ENCODE data around the gene ZNF280B. TPM values are rescaled to one million over a fixed set of nuclear protein-coding genes. Genes with fewer than 3 reads are reported as not detected.
"Not testable (repeated sequence)": the region's sequence is repeated elsewhere in the genome, so short reads cannot be mapped to it uniquely, and the experiment has no call there.

ZNF280B gene
- total RNA-seq, 1 experiment from 2014 or later: 0.10 TPM

DNA sequence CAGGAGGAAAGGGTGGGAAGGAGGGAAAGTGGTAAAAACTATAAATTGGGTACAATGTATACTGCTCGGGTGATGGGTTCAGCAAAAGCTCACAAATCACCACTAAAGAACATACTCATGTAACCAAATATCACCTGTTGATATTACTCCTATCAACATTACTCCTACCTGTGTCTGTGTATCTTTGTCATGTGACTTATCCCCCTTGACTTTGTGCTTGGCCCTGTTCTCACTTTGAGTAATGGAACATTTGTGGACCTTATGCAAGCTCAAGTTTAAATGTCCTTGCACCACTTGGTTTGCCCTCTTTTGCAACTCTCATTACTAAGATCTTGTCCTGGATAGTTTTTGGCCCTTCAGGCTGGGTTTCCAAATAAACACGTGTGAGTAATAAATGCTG lies 39.0 kb downstream of the ZNF280B start:
- CTCF ChIA-PET: no interaction called here
- no peak for ATAC-seq

DNA sequence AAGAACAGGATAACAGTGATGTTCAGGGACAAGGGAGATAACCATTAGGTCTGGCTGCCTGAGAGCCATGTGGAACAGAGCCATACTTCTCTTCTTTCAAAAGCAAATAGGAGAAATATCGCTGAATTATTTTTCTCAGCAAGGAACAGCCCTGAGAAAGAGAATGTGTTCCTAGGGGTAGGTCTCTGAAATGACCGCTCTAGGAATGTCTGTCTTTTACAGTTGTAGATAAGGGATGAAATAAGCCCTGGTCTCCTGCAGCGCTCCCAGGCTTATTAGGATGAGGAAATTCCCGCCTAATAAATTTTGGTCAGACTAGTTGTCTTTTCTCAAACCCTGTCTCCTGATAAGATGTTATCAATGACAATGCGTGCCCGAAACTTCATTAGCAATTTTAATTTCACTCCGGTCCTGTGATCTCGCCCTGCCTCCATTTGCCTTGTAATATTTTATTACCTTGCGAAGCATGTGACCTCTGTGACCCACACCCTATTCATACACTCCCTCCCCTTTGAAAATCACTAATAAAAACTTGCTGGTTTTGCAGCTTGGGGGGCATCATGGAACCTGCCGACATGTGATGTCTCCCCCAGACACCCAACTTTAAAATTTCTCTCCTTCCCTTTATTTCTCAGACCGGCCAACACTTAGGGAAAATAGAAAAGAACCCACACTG lies 39.6 kb downstream of the ZNF280B start:
- in situ Hi-C loops (cut with HindIII; ENCODE audit: low pct_unique_long_range_greater_than_20kb, low sequenced_read_pairs); CTCF ChIA-PET; POLR2A ChIA-PET; H3K4me1 ChIP-seq (ENCODE audit: control insufficient read depth, insufficient read depth, low read length); DNase-seq (ENCODE audit: low read depth, low spot score); BruUV-seq (replicated peaks); ATAC-seq; H3K36me3 ChIP-seq (ENCODE audit: control insufficient read depth, insufficient read depth, low read length); H3K4me3 ChIP-seq (ENCODE audit: low read depth in 2 of 2, low read length in 2 of 2); H3K9me3 ChIP-seq (ENCODE audit: control insufficient read depth, insufficient read depth, low read depth, low read length); H3K27me3 ChIP-seq (ENCODE audit: control insufficient read depth, insufficient read depth, low read length); H3K27ac ChIP-seq (ENCODE audit: low read length): not testable (repeated sequence)
- intact Hi-C loops (cut with micrococcal nuclease; ENCODE audit: unreplicated experiment): loop anchor here (10.0 kb wide), 2 partner anchors 126 to 486 kb away; no protein-coding TSS in a partner anchor

More for the DNA sequence above, 39.0 kb downstream of the ZNF280B start:
- in situ Hi-C loops (cut with HindIII; ENCODE audit: low pct_unique_long_range_greater_than_20kb, low sequenced_read_pairs) (no loop called here), intact Hi-C loops (cut with micrococcal nuclease; ENCODE audit: unreplicated experiment) (loop anchor here (10.0 kb wide), 2 partner anchors 125 to 485 kb away; no protein-coding TSS in a partner anchor)
- H3K4me3 ChIP-seq (ENCODE audit: low read depth in 2 of 2, low read length in 2 of 2): no peak overlapping the region
- TF ChIP-seq, protein P1, sequence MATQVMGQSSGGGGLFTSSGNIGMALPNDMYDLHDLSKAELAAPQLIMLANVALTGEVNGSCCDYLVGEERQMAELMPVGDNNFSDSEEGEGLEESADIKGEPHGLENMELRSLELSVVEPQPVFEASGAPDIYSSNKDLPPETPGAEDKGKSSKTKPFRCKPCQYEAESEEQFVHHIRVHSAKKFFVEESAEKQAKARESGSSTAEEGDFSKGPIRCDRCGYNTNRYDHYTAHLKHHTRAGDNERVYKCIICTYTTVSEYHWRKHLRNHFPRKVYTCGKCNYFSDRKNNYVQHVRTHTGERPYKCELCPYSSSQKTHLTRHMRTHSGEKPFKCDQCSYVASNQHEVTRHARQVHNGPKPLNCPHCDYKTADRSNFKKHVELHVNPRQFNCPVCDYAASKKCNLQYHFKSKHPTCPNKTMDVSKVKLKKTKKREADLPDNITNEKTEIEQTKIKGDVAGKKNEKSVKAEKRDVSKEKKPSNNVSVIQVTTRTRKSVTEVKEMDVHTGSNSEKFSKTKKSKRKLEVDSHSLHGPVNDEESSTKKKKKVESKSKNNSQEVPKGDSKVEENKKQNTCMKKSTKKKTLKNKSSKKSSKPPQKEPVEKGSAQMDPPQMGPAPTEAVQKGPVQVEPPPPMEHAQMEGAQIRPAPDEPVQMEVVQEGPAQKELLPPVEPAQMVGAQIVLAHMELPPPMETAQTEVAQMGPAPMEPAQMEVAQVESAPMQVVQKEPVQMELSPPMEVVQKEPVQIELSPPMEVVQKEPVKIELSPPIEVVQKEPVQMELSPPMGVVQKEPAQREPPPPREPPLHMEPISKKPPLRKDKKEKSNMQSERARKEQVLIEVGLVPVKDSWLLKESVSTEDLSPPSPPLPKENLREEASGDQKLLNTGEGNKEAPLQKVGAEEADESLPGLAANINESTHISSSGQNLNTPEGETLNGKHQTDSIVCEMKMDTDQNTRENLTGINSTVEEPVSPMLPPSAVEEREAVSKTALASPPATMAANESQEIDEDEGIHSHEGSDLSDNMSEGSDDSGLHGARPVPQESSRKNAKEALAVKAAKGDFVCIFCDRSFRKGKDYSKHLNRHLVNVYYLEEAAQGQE (IDR thresholded peaks at IDR 0.05; ENCODE audit: insufficient read depth in 1 of 2, low read depth in 2 of 2, low read length in 1 of 2): no peak
- no peak for TF ChIP-seq TCF7L2 (IDR thresholded peaks at IDR 0.05; ENCODE audit: low read depth, low read length)
- TF ChIP-seq SIN3A (IDR thresholded peaks at IDR 0.05; ENCODE audit: borderline replicate concordance, insufficient read depth, low read depth, low read length): no peak
- no peak for TF ChIP-seq POLR2AphosphoS5 (IDR thresholded peaks at IDR 0.05; ENCODE audit: low read depth, low read length)
- TF ChIP-seq, protein P2, sequence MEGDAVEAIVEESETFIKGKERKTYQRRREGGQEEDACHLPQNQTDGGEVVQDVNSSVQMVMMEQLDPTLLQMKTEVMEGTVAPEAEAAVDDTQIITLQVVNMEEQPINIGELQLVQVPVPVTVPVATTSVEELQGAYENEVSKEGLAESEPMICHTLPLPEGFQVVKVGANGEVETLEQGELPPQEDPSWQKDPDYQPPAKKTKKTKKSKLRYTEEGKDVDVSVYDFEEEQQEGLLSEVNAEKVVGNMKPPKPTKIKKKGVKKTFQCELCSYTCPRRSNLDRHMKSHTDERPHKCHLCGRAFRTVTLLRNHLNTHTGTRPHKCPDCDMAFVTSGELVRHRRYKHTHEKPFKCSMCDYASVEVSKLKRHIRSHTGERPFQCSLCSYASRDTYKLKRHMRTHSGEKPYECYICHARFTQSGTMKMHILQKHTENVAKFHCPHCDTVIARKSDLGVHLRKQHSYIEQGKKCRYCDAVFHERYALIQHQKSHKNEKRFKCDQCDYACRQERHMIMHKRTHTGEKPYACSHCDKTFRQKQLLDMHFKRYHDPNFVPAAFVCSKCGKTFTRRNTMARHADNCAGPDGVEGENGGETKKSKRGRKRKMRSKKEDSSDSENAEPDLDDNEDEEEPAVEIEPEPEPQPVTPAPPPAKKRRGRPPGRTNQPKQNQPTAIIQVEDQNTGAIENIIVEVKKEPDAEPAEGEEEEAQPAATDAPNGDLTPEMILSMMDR (IDR thresholded peaks at IDR 0.05): no peak
- H3K27ac ChIP-seq (ENCODE audit: low read length): no peak overlapping the region
- H3K27me3 ChIP-seq (ENCODE audit: control insufficient read depth, insufficient read depth, low read length): no peaks in the 10 kb centered on the region; the same call in 1 of the 2 replicates
- POLR2A ChIA-PET: no interaction called here
- no peaks in the 10 kb centered on the region for H3K36me3 ChIP-seq (ENCODE audit: control insufficient read depth, insufficient read depth, low read length)
- H3K9me3 ChIP-seq (ENCODE audit: control insufficient read depth, insufficient read depth, low read depth, low read length): no peaks in the 10 kb centered on the region
- no peak for DNase-seq (ENCODE audit: low read depth, low spot score)
- BruUV-seq (replicated peaks): no TSS peak
- no peaks in the 10 kb centered on the region for H3K4me1 ChIP-seq (ENCODE audit: control insufficient read depth, insufficient read depth, low read length)

DNA sequence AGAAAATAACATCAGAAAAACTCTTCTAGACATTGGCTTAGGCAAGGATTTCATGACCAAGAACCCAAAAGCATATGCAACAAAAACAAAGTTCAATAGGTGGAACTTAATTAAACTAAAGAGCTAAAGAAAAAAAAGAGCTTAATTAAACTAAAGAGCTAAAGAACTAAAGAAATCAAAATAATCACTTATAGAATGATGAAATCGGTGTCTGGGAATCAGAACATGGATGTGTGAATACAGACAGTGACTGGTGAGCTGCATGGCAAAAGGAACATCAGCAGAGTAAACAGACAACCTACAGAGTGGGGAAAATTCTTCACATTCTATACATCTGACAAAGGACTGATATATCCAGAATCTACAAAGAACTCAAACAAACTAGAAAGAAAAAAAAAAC lies 41.4 kb downstream of the ZNF280B start:
- CTCF ChIA-PET: no interaction called here
- no peak overlapping the region for H3K27ac ChIP-seq (ENCODE audit: low read length)
- no peaks in the 10 kb centered on the region for H3K36me3 ChIP-seq (ENCODE audit: control insufficient read depth, insufficient read depth, low read length)
- POLR2A ChIA-PET: no interaction called here
- intact Hi-C loops (cut with micrococcal nuclease; ENCODE audit: unreplicated experiment) (loop anchor here (10.0 kb wide), 2 partner anchors 128 to 488 kb away; no protein-coding TSS in a partner anchor), in situ Hi-C loops (cut with HindIII; ENCODE audit: low pct_unique_long_range_greater_than_20kb, low sequenced_read_pairs) (no loop called here)
- ATAC-seq: no peak
- no peaks in the 10 kb centered on the region; the same call in 1 of the 2 replicates for H3K27me3 ChIP-seq (ENCODE audit: control insufficient read depth, insufficient read depth, low read length)
- H3K4me3 ChIP-seq (ENCODE audit: low read depth in 2 of 2, low read length in 2 of 2): no peak overlapping the region
- TF ChIP-seq TCF7L2 (IDR thresholded peaks at IDR 0.05; ENCODE audit: low read depth, low read length): no peak
- TF ChIP-seq, protein P2 (IDR thresholded peaks at IDR 0.05): no peak
- TF ChIP-seq, protein P1 (IDR thresholded peaks at IDR 0.05; ENCODE audit: insufficient read depth in 1 of 2, low read depth in 2 of 2, low read length in 1 of 2): no peak
- no peak for TF ChIP-seq POLR2AphosphoS5 (IDR thresholded peaks at IDR 0.05; ENCODE audit: low read depth, low read length)
- TF ChIP-seq SIN3A (IDR thresholded peaks at IDR 0.05; ENCODE audit: borderline replicate concordance, insufficient read depth, low read depth, low read length): no peak
- no peak for DNase-seq (ENCODE audit: low read depth, low spot score)
- no TSS peak for BruUV-seq (replicated peaks)
- H3K4me1 ChIP-seq (ENCODE audit: control insufficient read depth, insufficient read depth, low read length): no peaks in the 10 kb centered on the region
- no peaks in the 10 kb centered on the region for H3K9me3 ChIP-seq (ENCODE audit: control insufficient read depth, insufficient read depth, low read depth, low read length)

Measured in Panc1 (cell line).